Stimulated activated CD4-positive, alpha-beta T cell treated with anti-CD3 and anti-CD28 coated beads, Interleukin-4, amount 100 ng/mL, for 1 hour (primary cell): ENCODE results near the gene TAS2R43.
"Not testable (repeated sequence)": the region's sequence is repeated elsewhere in the genome, so short reads cannot be mapped to it uniquely, and the experiment has no call there.

Source experiments
- DNase-seq: peaks from one replicate; pipeline ENCODE4 v3.0.0-alpha.2; 2020

The TAS2R43 gene

DNA sequence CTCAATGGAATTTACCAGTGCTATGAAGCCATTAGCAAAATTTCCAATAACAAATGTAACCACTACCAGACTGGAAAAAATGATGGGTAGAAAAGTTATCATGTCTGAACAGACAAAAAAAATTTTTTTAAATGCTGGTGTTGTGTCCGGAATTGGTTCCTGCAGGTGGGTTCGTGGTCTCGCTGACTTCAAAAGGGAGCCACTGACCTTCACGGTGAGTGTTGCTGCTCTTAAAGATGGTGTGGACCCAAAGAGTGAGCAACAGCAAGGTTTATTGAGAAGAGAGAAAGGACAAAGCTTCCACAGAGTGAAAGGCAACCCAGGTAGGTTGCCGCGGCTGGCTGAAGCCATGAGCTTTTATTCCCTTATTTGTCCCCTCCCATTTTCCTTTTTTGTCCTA is at the start of gene TAS2R43:
Gene TAS2R43, minus strand, starts transcription at position 186 of the 400 bp plus-strand sequence. Its CDS starts 84 bp downstream, at position 102.
- no peak for DNase-seq

- DNase-seq: no peak
Measured at GRCh38 chr12:11136075-11136474, 44.0 kb upstream of the TAS2R43 start.

GRCh38 chr12:11134305-11134704 is 42.2 kb upstream of the TAS2R43 start, which contains the start of gene TAS2R30:
Gene TAS2R30, minus strand, starts transcription at chr12:11134644. Its CDS starts 400 bp downstream, at chr12:11134244.
- DNase-seq: no peak

- DNase-seq: no peak
Measured at GRCh38 chr12:11133816-11134215, 41.7 kb upstream of the TAS2R43 start.

GRCh38 chr12:11133162-11133561 is 41.0 kb upstream of the TAS2R43 start:
- DNase-seq: no peak

DNA sequence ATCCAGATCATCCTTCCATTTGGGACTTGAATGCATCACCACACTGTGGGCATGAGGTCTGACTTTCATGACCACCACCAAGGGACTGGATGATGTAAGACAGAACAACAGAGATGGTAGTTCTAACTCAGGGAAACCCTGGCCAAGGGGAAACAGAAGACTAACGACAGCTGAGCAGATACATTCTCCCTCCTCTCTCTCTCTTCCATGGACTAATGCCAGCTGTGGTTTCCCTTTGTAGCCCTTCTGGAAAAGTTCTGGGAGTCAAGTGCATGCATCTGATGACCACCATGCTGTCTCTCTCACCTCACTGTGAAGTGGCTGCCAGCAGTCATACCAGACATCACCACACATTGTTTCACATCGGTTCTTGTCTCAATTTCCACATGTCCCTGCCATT is 38.9 kb upstream of the TAS2R43 start:
- no peak for DNase-seq

DNA sequence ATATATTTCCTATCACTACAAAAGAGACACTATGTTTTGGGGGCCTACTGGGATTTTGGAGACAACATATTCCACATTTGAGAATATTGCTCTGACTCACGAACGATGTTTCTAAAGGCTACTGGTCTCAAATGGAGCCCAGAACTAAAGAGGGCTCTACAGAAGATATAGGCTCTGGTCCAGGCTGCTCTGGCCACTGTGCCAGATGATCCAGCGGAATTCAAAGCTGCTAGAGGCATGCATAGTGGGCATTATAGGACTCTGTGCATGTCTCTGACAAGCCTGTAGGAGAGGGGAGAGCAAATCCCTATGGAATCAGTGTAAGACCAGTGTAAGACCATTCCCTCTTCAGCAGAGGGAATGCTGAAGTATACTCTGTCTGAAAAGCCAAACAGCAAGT is 38.3 kb upstream of the TAS2R43 start:
- no peak for DNase-seq

DNA sequence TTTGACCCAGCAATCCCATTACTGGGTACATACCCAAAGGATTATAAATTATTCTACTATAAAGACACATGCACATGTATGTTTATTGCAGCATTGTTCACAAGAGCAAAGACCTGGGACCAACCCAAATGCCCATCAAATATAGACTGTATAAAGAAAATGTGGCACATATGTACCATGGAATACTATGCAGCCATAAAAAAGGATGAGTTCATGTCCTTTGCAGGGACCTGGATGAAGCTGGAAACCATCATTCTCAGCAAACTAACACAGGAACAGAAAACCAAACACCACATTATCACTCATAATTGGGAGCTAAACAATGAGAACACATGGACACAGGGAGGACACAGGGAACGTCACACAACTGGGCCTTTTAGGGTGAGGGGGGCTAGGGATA is 22.0 kb upstream of the TAS2R43 start:
- DNase-seq: not testable (repeated sequence)

DNA sequence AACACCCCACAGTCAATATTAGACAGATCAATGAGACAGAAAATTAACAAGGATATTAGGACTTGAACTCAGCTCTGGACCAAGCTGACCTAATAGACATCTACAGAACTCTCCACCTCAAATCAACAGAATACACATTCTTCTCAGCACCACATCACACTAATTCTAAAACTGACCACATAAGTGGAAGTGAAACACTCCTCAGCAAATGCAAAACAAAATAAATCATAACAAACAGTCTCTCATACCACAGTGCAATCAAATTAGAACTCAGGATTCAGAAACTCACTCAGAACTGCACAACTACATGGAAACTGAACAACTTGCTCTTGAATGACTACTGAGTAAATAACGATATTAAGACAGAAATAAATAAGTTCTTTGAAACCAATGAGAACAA is 19.1 kb upstream of the TAS2R43 start:
- DNase-seq: not testable (repeated sequence)

GRCh38 chr12:11108862-11109261 is 16.7 kb upstream of the TAS2R43 start:
- DNase-seq: no peak

- no peak for DNase-seq
Measured at GRCh38 chr12:11107719-11108118, 15.6 kb upstream of the TAS2R43 start.

DNA sequence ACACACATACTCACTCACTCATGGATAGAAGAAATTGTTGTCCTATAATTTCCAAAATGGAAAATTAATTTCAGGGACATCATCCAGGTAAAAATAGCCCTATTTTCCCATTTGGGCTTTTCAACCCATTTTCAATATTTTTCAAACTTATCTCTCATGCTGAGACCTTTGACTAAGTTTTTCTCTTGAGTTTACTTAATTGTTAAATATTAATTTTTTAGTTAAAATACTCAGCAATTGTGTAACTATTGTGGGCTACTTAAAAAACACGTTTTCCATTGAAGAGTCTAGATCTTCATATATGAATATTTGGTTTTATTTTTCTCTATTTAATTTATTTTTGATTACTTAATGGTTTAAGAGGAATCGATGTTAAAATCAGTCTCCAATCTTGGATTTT is 14.2 kb upstream of the TAS2R43 start:
- no peak for DNase-seq

DNA sequence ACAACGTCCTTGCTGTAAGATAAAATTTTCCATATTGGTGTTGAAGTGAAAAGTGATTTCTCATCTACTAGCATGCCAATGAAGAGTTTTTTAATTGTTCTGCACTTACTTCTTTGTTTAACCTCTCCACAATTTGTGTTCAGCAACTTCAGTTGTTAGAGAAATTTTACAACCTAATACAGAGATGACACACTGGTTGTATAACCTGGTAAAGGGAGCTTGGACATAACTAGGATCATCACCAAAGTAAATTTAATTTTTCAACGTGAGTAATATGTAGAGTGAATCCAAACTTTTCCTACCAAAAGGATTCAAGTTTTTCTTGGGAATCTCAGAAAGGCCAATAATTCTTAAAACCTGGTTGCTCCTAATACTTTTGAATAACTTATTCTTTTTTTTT is 13.4 kb upstream of the TAS2R43 start:
- no peak for DNase-seq

GRCh38 chr12:11094910-11095309 is 2.8 kb upstream of the TAS2R43 start:
- DNase-seq: not testable (repeated sequence)

- no peak for DNase-seq
Measured at GRCh38 chr12:11089246-11089645, 2.9 kb downstream of the TAS2R43 start.

GRCh38 chr12:11085419-11085818 is 6.7 kb downstream of the TAS2R43 start:
- no peak for DNase-seq

DNA sequence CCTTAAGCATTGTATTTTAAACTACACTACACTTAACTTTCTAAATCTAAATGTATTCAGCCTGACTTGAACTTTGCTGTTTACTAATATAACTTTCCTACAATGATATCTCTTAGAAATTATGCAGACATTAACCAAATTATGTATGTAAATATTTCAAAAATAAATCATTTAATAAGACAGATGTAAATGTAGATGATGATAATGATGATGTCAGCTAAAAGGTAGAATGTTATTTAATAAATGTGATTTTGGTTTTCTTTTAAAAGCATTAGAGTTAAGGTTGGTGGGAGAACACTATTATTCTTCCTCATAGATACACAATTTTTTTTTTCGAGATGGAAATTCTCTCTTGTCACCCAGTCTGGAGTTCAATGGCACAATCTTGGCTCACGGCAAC is 10.1 kb downstream of the TAS2R43 start:
- DNase-seq: no peak

DNA sequence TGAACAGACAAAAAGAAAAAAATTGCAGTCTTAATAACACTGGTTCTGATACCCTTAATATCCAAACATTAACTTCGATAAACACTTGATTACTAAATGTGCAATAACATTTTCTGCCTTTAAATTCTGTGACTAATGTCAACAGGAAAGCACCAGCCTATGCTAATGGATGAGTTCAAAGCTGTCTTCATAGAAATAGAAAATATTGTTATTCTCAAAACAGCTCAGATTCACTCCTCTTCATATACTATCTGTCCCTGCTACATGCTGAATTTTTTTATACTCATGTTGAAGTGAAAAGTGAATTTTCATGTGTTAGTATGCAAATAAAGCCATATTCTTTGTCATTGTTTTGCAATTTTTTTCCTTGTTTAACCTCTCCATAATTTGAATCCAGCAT is 13.9 kb downstream of the TAS2R43 start:
- no peak for DNase-seq

GRCh38 chr12:11075642-11076041 is 16.5 kb downstream of the TAS2R43 start:
- DNase-seq: no peak

DNA sequence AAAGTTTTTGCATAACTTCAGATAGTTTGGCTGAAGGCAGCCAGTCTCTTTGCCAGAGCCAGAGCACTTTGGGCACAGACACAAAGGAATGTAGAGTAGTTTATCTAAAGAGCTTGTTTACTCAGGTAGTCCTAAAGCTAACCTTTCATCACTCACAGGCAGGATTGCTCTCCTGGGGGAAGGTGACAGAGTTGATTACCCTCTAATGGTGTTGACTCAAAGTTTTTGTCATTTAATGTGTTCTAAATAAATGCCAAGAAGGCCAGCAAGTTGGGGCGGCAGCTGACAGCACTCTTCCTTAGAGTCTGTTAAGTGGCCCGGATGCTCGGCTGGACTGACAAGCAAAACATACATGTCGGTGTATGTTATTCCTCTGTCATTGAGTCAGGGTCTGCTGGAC is 20.7 kb downstream of the TAS2R43 start:
- DNase-seq: no peak

- no peak for DNase-seq
Measured at GRCh38 chr12:11070999-11071398, 21.1 kb downstream of the TAS2R43 start.

GRCh38 chr12:11069854-11070365 is 22.2 kb downstream of the TAS2R43 start:
- DNase-seq: no peak

DNA sequence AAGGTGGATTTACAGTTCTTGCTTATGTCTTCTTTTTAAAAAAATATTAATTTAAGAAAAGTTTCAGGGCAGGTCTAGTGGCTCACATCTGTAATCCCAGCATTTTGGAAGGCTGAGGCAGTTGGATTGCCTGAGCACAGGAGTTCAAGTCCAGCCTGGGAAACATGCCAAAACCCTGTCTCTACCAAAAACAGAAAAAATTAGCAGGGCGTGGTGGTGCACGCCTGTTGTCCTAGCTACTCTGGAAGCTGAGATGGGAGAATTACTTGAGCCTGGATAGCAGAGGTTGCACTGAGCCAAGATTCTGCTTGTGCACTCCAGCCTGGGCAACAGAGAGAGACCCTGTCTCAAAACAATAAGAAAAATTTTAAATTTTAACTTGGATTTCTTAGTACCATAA is 24.6 kb downstream of the TAS2R43 start:
- DNase-seq: no peak

GRCh38 chr12:11062194-11062593 is 29.9 kb downstream of the TAS2R43 start, which contains the start of gene TAS2R46:
Gene TAS2R46, minus strand, starts transcription at chr12:11062294. Its CDS starts 0 bp downstream, at chr12:11062294.
- not testable (repeated sequence) for DNase-seq

DNA sequence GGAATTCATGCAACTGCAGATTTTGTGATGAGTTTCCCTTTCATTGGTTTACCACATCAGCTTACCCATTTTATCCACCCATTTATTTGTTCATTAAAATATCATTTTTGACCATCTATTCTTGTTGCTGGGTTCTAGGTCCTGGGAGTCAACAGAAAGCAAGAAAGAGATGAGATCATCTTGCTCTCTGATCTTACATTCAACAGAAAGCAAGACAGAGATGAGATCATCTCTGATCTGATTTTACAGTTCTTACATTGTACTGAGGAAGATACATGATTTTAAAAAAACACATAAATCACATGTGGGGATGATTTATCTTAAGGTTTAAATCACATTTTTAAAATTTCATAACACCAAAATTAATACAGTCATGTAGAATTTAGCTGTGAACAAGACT is 32.3 kb downstream of the TAS2R43 start:
- DNase-seq: no peak
